Renal pelvis (tissue), 4 donors: ENCODE data around the gene AIRE. TPM values are rescaled to one million over a fixed set of nuclear protein-coding genes. Genes with fewer than 3 reads are reported as not detected.

Source experiments
- DNase-seq: peaks from one replicate; pipeline ENCODE4 v3.0.0-alpha.2; 2013
- polyA plus RNA-seq, 3 donors: library from polyadenylated mRNA; unstranded; fragments of 120-200 nt; gene quantifications; one replicate each; pipeline ENCODE4 v1.2.1, GENCODE V29; 2013; ENCODE audit not compliant: insufficient read length in 3 of 3

AIRE gene
- polyA plus RNA-seq, 3 donors = 0.44 to 0.99 (median 0.52) TPM

GRCh38 chr21:44323591-44323990 is 37.9 kb downstream of the AIRE start:
- no peak for DNase-seq

GRCh38 chr21:44324106-44324853 is 38.6 kb downstream of the AIRE start:
- no peak for DNase-seq

- no peak for DNase-seq
Measured at GRCh38 chr21:44324854-44325107, 39.1 kb downstream of the AIRE start.

- no peak for DNase-seq
Measured at GRCh38 chr21:44325386-44326271, 40.0 kb downstream of the AIRE start.

GRCh38 chr21:44326272-44326647 is 40.6 kb downstream of the AIRE start:
- no peak for DNase-seq

GRCh38 chr21:44326716-44327602 is 41.3 kb downstream of the AIRE start:
- DNase-seq = no peak

- DNase-seq = no peak
Measured at GRCh38 chr21:44327603-44327974, 41.9 kb downstream of the AIRE start.

GRCh38 chr21:44328242-44328895 is 42.7 kb downstream of the AIRE start:
- no peak for DNase-seq

GRCh38 chr21:44329086-44329889 is 43.6 kb downstream of the AIRE start:
- DNase-seq = no peak

GRCh38 chr21:44329971-44330681 is 44.5 kb downstream of the AIRE start:
- no peak for DNase-seq

GRCh38 chr21:44330698-44331097 is 45.0 kb downstream of the AIRE start:
- no peak for DNase-seq

- DNase-seq = no peak
Measured at GRCh38 chr21:44331209-44331608, 45.5 kb downstream of the AIRE start.

- DNase-seq = no peak
Measured at GRCh38 chr21:44331650-44332307, 46.1 kb downstream of the AIRE start.

GRCh38 chr21:44332383-44332782 is 46.7 kb downstream of the AIRE start:
- no peak for DNase-seq

GRCh38 chr21:44332965-44333364 is 47.3 kb downstream of the AIRE start:
- no peak for DNase-seq

GRCh38 chr21:44333509-44334328 is 48.0 kb downstream of the AIRE start:
- DNase-seq = no peak

GRCh38 chr21:44334329-44335030 is 48.8 kb downstream of the AIRE start:
- DNase-seq = no peak
